ENCODE data around the gene FHOD3.

GRCh38 chr18:36314754-36315153 is 17.2 kb downstream of the FHOD3 start:
- TF ChIP-seq POLR2A (IDR thresholded peaks at IDR 0.05; ENCODE audit: control extremely low read depth in 1 of 2, low read depth in 2 of 2, low read length in 2 of 2) (no peak), MAFK (IDR thresholded peaks at IDR 0.05; ENCODE audit: low read depth, low read length) (no peak), MAX (IDR thresholded peaks at IDR 0.05) (no peak), JUND (IDR thresholded peaks at IDR 0.05; ENCODE audit: low read length) (no peak), POU5F1 (IDR thresholded peaks at IDR 0.05; ENCODE audit: low read depth, low read length) (no peak), TAF1 (IDR thresholded peaks at IDR 0.05; ENCODE audit: low read depth, low read length) (no peak), CTCF (IDR thresholded peaks at IDR 0.05; ENCODE audit: control extremely low read depth in 1 of 3, insufficient read depth in 1 of 3, low read depth in 1 of 3, low read length in 3 of 3) (no peak), KDM1A (IDR thresholded peaks at IDR 0.05; ENCODE audit: borderline replicate concordance, low read length) (no peak)
